VCaP (cell line): ENCODE results near the gene GIMAP1.
A peak's percentile ranks its signal among the peaks of the same experiment; 100 is the strongest.
"Not testable (repeated sequence)": the region's sequence is repeated elsewhere in the genome, so short reads cannot be mapped to it uniquely, and the experiment has no call there.

Experiments used
- H3K27ac ChIP-seq: fragments of 450-650 bp; 2 replicates; pipeline ENCODE4 v1.5.1; 2017
- TF ChIP-seq, protein P1 (sequence below): fragments of 450-650 bp; conservative IDR thresholded peaks from 2 replicates; pipeline ENCODE4 v1.5.1; 2017; ENCODE audit warnings: mild to moderate bottlenecking, moderate library complexity

The GIMAP1 gene

DNA sequence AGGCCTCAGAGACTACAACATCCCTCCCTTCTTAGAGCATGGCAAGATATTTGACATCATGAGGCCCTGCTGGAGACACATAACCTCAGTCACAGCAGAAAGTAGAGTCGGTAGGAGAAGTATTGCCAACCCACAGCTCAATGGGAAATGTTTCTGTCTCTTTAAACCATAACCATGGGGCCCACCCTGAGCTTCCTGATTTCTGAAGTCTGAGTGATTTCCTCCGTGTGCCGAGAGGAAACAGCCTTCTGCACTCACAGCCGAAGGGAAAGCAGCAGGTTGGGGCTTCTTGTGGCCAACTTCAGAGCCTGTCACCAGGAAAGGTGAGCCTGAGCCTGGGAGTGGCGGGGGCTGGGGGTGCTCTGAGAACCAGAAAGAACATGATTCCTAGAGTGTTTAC lies at the start of gene GIMAP1:
TSS of gene GIMAP1 (plus strand) at position 246 of the 400 bp plus-strand sequence. CDS start 2,435 bp downstream, outside the sequence.
- H3K27ac ChIP-seq: no peak within 1 kb of the TSS
- TF ChIP-seq, protein P1, sequence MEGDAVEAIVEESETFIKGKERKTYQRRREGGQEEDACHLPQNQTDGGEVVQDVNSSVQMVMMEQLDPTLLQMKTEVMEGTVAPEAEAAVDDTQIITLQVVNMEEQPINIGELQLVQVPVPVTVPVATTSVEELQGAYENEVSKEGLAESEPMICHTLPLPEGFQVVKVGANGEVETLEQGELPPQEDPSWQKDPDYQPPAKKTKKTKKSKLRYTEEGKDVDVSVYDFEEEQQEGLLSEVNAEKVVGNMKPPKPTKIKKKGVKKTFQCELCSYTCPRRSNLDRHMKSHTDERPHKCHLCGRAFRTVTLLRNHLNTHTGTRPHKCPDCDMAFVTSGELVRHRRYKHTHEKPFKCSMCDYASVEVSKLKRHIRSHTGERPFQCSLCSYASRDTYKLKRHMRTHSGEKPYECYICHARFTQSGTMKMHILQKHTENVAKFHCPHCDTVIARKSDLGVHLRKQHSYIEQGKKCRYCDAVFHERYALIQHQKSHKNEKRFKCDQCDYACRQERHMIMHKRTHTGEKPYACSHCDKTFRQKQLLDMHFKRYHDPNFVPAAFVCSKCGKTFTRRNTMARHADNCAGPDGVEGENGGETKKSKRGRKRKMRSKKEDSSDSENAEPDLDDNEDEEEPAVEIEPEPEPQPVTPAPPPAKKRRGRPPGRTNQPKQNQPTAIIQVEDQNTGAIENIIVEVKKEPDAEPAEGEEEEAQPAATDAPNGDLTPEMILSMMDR: no peak

DNA sequence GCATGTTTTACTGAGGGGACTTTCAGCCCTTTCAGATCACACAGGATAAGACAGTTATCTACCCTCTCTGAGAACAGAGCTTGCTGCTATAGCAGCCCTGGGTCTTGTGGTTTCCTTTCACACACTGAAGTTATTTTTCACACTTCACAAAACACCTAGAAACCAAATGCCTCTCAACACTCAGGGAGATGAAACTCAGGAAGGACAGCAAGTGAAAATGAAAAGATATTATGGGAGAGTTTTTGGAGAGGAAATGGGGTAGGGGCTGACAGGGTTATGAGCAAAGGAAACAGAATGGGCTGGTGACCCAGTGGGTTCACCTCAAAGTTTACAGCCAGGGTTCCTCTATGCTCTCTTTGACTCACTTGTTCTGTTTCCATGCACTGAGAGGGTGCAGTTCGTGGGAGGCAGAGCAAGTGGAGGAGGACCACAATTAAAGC lies 47.9 kb upstream of the GIMAP1 start:
- H3K27ac ChIP-seq: no peak overlapping the region
- TF ChIP-seq, protein P1: no peak

DNA sequence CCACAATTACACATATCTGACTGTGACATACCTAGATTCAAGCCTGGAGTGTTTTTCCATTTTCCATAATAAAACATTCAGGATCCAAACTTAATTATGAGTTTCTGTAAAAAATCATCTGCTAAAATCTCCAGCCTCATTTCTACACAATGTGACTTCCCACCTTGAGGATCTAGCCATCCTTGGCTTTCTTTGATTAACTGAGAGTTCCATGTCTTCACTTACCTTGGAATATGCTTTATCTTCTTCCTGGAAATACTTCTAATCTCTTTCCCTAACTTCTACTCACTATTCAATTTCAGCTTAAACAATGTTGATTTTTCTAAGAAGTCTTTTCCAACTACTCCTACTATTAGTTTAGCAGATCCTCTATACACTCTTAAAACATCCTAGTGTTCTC lies 47.4 kb upstream of the GIMAP1 start:
- TF ChIP-seq, protein P1: no peak
- no peak overlapping the region for H3K27ac ChIP-seq

DNA sequence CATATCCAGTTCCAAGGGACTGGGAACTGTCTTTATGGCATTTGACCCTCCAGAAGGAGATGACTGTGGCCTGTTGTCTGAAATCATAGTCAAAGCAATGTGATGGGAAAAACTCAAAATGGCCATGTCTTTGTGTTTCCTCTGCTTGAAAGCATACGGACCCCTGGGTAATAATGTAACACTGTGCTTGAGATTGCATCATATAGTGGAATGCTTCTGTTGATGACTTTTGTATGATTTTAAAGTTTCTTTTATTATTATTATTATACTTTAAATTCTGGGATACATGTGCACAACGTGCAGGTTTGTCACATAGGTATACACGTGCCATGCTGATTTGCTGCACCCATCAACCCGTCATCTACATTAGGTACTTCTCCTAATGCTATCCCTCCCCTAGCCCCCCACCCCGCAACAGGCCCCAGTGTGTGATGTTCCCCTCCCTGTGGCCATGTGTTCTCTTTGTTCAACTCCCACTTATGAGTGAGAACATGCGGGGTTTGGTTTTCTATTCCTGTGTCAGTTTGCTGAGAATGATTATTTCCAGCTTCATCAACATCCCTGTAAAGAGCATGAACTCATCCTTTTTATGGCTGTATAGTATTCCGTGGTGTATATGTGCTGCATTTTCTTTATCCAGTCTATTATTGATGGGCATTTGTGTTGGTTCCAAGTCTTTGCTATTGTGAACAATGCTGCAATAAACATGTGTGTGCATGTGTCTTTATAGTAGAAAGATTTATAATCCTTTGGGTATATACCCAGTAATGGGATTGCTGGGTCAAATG lies 44.4 kb upstream of the GIMAP1 start:
- H3K27ac ChIP-seq: not testable (repeated sequence)

DNA sequence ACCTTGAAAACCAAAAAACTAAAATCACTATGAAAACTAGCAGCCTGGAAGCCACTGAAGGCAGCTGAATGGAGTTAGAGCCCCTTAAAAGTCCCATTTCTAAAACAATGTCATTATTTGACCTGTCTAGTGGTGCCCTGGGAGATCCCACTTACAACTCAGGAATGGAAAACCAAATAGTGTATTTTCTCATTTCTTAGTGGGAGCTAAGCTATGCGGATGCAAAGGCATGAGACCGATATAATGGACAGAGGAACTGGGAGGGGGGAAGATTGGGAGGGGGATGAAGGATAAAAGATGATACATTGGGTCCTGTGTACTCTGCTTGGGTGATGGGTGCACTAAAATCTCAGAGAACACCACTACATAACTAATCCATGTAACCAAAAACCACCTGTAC lies 40.7 kb upstream of the GIMAP1 start:
- H3K27ac ChIP-seq: no peak overlapping the region
- TF ChIP-seq, protein P1: no peak

DNA sequence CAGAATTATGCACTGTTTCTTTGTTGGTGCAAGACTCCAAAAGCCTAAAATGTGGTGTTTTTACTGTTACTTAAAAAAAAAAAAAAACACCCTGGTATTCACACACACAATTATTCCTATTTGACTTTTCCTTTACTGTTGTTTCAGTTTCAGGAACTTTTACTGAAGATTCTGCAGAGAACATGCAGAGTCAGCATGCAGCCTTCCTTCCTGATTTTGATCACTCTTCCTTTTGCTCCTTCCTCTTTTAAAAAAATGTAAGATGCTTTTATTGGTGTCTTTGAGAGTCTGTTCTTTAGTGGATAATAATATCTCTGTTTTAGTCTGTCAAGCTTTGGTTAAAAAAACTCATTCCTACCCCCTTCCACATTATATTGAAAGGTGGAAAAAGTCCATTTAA lies 40.1 kb upstream of the GIMAP1 start:
- not testable (repeated sequence) for H3K27ac ChIP-seq

DNA sequence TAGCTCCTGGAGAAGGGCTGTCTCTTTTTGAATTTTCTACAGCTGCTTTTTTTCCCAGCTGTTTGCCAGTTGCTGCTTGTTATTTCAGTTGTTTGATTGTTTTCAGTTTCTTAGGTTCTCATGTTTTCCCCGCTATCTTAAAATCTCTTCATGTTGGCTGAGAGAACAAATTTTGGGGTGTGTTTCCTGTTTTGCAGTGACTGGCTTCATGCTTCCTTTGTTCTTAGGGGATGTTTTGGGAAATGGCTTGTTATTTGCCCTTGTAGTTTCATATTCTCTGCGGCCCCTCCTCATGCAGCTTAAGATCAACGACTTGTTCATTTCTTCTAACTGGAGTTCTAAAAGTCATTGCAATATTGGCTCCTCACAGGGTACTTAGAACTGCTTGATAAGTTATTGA lies 39.6 kb upstream of the GIMAP1 start:
- not testable (repeated sequence) for H3K27ac ChIP-seq

DNA sequence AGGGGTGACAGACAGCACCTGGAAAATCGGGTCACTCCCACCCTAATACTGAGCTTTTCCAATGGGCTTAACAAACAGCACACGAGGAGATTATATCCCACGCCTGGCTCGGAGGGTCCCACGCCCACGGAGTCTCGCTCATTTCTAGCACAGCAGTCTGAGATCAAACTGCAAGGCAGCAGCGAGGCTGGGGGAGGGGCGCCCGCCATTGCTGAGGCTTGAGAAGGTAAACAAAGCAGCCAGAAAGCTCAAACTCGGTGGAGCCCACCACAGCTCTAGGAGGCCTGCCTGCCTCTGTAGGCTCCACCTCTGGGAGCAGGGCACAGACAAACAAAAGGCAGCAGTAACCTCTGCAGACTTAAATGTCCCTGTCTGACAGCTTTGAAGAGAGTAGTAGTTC lies 37.8 kb upstream of the GIMAP1 start:
- H3K27ac ChIP-seq: not testable (repeated sequence)

DNA sequence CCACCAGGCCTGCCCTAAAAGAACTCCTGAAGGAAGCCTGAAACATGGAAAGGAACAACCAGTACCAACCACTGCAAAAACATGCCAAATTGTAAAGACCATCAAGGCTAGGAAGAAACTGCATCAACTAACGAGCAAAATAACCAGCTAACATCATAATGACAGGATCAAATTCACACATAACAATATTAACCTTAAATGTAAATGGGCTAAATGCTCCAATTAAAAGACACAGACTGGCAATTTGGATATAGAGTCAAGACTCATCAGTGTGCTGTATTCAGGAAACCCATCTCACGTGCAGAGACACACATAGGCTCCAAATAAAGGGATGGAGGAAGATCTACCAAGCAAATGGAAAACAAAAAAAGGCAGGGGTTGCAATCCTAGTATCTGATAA lies 36.0 kb upstream of the GIMAP1 start:
- not testable (repeated sequence) for H3K27ac ChIP-seq

DNA sequence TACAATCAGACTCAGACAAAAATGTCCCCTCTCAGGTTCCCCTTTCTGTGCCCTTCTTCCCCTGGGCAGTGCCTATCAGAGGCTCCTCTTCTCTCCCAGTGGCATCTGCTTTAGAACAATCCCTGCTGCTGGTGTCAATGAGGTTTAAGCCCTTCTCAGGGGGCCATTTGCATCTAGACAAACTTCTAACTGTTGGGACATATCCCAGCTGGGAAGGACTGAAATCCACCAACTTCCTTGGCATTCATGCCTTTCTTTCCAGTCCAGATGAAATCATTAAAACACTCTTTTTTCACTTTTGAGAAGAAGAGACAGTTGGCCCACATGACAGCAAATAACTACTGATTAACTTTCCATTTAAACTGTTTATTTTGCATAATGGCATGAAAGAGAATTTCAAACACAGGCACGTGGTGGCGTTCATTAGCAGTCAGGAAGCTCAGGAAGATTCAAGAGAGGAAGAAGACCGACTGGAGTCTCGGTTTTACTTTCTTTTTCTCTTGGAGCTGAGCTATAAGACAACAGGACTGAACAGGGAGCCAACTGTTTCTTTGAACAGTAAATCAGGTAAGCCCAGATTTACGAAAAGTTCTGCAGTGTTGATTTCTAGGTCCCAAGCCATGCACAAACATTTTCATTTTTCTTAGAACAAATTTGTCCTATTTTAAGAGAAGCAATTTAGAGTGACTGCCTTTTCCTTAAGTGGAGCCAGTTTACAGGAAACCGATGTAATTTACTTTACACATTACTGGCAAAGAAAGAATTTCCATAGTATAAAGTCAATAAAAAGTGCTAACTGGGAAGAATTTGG lies 31.0 kb upstream of the GIMAP1 start, which contains the start of gene GIMAP2:
TSS of gene GIMAP2 (plus strand) at position 488 of the 811 bp plus-strand sequence. CDS start 1,354 bp downstream, outside the sequence.
- TF ChIP-seq, protein P1: no peak
- peak within 1 kb of the TSS; percentile 77 for H3K27ac ChIP-seq
